GM23338 (cell line): ENCODE data around the gene ROBO1. TPM values are rescaled to one million over a fixed set of nuclear protein-coding genes. Genes with fewer than 3 reads are reported as not detected.

ENCODE experiments used
- ATAC-seq: fragments of 200-7000 bp; cut with Tn5 transposase; 3 replicates; pipeline ENCODE4 v1.9.1; 2020
- DNase-seq: peaks from one replicate; pipeline ENCODE4 v3.0.0-alpha.2; 2015; ENCODE audit warnings: low spot score
- H2AFZ ChIP-seq: fragments of 200-600 bp; sonication (generic); 2 replicates; pipeline ENCODE4 v1.8.0; 2016; ENCODE audit warnings: antibody characterized with exemption, mild to moderate bottlenecking, moderate library complexity
- H3F3A ChIP-seq: fragments of 200-600 bp; sonication (generic); replicated peaks from 2 replicates; pipeline ENCODE4 v1.8.0; 2017; ENCODE audit warnings: antibody characterized with exemption, mixed run types, low read depth
- H3K27ac ChIP-seq: fragments of 200-600 bp; sonication (generic); 2 replicates; pipeline ENCODE4 v1.6.1; 2016; ENCODE audit warnings: low read depth
- H3K27me3 ChIP-seq: fragments of 200-600 bp; sonication (generic); 2 replicates; pipeline ENCODE4 v1.8.0; 2016; ENCODE audit warnings: mild to moderate bottlenecking, mixed run types, moderate library complexity; ENCODE audit not compliant: insufficient read depth
- H3K36me3 ChIP-seq: fragments of 200-600 bp; sonication (generic); 2 replicates; pipeline ENCODE4 v1.8.0; 2016; ENCODE audit warnings: mild to moderate bottlenecking; ENCODE audit not compliant: insufficient read depth
- H3K4me1 ChIP-seq: fragments of 200-600 bp; sonication (generic); 2 replicates; pipeline ENCODE4 v1.8.0; 2016; ENCODE audit warnings: mild to moderate bottlenecking, moderate library complexity; ENCODE audit not compliant: insufficient read depth
- H3K4me2 ChIP-seq: fragments of 200-600 bp; sonication (generic); 2 replicates; pipeline ENCODE4 v1.7.1; 2017; ENCODE audit warnings: mixed run types
- H3K4me3 ChIP-seq: fragments of 200-600 bp; sonication (generic); 2 replicates; pipeline ENCODE4 v1.6.1; 2016; ENCODE audit warnings: mixed run types
- H3K79me2 ChIP-seq: fragments of 200-600 bp; sonication (generic); replicated peaks from 2 replicates; pipeline ENCODE4 v1.8.0; 2017; ENCODE audit warnings: mild to moderate bottlenecking; ENCODE audit not compliant: insufficient read depth
- H3K9me2 ChIP-seq: fragments of 200-600 bp; sonication (generic); 2 replicates; pipeline ENCODE4 v1.8.0; 2017; ENCODE audit not compliant: insufficient read depth
- H4K20me1 ChIP-seq: fragments of 200-600 bp; sonication (generic); replicated peaks from 2 replicates; pipeline ENCODE4 v1.8.0; 2017; ENCODE audit warnings: mild to moderate bottlenecking; ENCODE audit not compliant: insufficient read depth
- H3K27ac Mint-ChIP-seq: 2 replicates; pipeline ENCODE4 v1.8.0; 2020; ENCODE audit warnings: inconsistent platforms, mild to moderate bottlenecking, moderate library complexity, mixed read lengths
- H3K27me3 Mint-ChIP-seq: 3 replicates; pipeline ENCODE4 v1.8.0; 2022; ENCODE audit warnings: low read depth, mild to moderate bottlenecking, moderate library complexity, mixed read lengths, inconsistent platforms; ENCODE audit not compliant: insufficient read depth, poor library complexity
- H3K36me3 Mint-ChIP-seq: 3 replicates; pipeline ENCODE4 v1.8.0; 2021; ENCODE audit warnings: low read depth, mild to moderate bottlenecking, inconsistent platforms, moderate library complexity, mixed read lengths
- H3K4me1 Mint-ChIP-seq: 3 replicates; pipeline ENCODE4 v1.8.0; 2020; ENCODE audit warnings: mild to moderate bottlenecking, inconsistent platforms, mixed read lengths
- H3K4me3 Mint-ChIP-seq: 3 replicates; pipeline ENCODE4 v1.8.0; 2021; ENCODE audit warnings: moderate library complexity, mild to moderate bottlenecking, inconsistent platforms, mixed read lengths
- H3K9me3 Mint-ChIP-seq: 3 replicates; pipeline ENCODE4 v1.8.0; 2020; ENCODE audit warnings: moderate library complexity, mild to moderate bottlenecking, inconsistent platforms, mixed read lengths
- CREB1 ChIP-seq: fragments of 250-450 bp; sonication (Bioruptor Pico); IDR thresholded peaks from 2 replicates; pipeline ENCODE4 v1.5.0; 2020; ENCODE audit warnings: low read depth, mild to moderate bottlenecking, moderate library complexity
- CTCF ChIP-seq, 2 experiments: fragments of 200-600 bp in 1 of 2; sonication (generic) in 1 of 2; conservative IDR thresholded peaks; 2 replicates each; pipeline versions ENCODE4 v1.5.1 to v1.6.1; 2016 to 2017; ENCODE audit warnings: antibody characterized with exemption in 2 of 2, low read depth in 2 of 2, mild to moderate bottlenecking in 2 of 2, moderate library complexity in 1 of 2
- EZH2 ChIP-seq: fragments of 200-600 bp; sonication (generic); IDR thresholded peaks from one replicate; pipeline ENCODE4 v1.8.0; 2017; ENCODE audit warnings: antibody characterized with exemption, mild to moderate bottlenecking, low read depth; ENCODE audit not compliant: unreplicated experiment
- JUNB ChIP-seq: IDR thresholded peaks from one replicate; pipeline ENCODE4 v1.6.1; 2016; ENCODE audit warnings: antibody characterized with exemption; ENCODE audit not compliant: unreplicated experiment
- POLR2AphosphoS5 ChIP-seq: IDR thresholded peaks from 2 replicates; pipeline ENCODE4 v1.6.1; 2016; ENCODE audit warnings: antibody characterized with exemption, low read depth
- STAT1 ChIP-seq: IDR thresholded peaks from one replicate; pipeline ENCODE4 v1.6.1; 2016; ENCODE audit warnings: antibody characterized with exemption; ENCODE audit not compliant: unreplicated experiment
- ZNF114 ChIP-seq: fragments of 250-450 bp; sonication (Bioruptor Pico); IDR thresholded peaks from 2 replicates; pipeline ENCODE4 v1.5.0; 2020; ENCODE audit warnings: mild to moderate bottlenecking, moderate library complexity
- ZNF462 ChIP-seq: fragments of 250-450 bp; sonication (Bioruptor Pico); IDR thresholded peaks from 2 replicates; pipeline ENCODE4 v1.5.0; 2020; ENCODE audit warnings: mild to moderate bottlenecking, moderate library complexity
- polyA plus RNA-seq: library from polyadenylated mRNA; unstranded; fragments of >200 nt; fragmentation: Nextera tagmentation; extraction: Ambion mirVana; gene quantifications from 2 replicates; pipeline ENCODE4 v1.2.1, GENCODE V29; 2016
- total RNA-seq: library from RNA; depleted of rRNA; stranded (reverse); fragments of >200 nt; shearing (Covaris generic); gene quantifications from 2 replicates; pipeline ENCODE4 v1.2.3, GENCODE V29; 2014

ROBO1 gene
- total and polyA plus RNA-seq, 2 experiments from 2014 or later = 19.2 to 78.3 TPM

DNA sequence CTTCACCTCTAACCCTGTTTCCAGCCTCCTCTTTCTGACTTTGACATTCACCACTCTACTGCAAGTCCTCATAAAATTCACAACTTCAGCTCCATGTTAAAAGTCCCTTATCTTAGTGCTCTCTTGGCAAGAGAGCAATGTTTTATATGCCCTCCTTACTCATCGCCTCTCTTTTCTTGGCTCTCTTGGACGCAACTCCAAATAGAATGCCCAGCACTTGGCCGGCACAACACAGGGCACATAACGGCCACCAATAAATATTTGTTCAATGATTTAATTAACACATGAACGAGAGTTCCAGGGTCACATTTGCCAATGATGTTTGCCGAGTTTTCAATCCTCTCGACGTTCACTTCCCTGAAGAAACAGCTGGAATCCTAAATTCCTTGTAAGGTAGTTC lies 401.4 kb downstream of the ROBO1 start (continued):
- no peak for TF ChIP-seq STAT1

DNA sequence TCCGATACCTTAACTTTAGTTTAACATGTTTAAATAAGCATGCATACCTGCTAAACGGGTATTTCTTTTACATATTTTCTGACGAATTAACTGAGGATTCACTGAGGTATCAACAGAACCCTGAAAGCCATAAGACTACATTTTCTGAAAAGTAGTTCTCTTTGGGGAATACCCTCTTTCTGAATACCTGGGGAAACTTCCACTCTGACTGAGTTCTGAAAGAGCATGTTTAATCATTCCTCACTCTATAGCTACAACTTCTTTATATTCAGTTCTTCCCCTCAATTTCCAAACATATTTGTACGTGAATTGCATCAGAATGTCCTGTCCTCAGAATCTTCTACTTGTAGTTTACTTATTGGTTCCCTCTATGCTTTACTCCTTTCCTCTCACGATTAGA lies 403.0 kb downstream of the ROBO1 start:
- H3F3A ChIP-seq = no peaks in the 10 kb centered on the region
- Mint-ChIP-seq H3K36me3 (no peaks in the 10 kb centered on the region), H3K4me3 (no peak overlapping the region), H3K4me1 (peaks cover 28% of the 10 kb centered on the region), H3K27me3 (no peaks in the 10 kb centered on the region), H3K27ac (peak overlapping the region; percentile 16; the same call in 1 of the 2 replicates), H3K9me3 (peaks cover 4% of the 10 kb centered on the region; the same call in 1 of the 3 replicates)
- no peak overlapping the region for H2AFZ ChIP-seq
- H4K20me1 ChIP-seq = no peaks in the 10 kb centered on the region
- no peak for ATAC-seq
- no peak overlapping the region for H3K4me2 ChIP-seq
- peaks cover 8% of the 10 kb centered on the region; the same call in 1 of the 2 replicates for H3K4me1 ChIP-seq
- no peaks in the 10 kb centered on the region for H3K9me2 ChIP-seq
- no peaks in the 10 kb centered on the region for H3K36me3 ChIP-seq
- H3K79me2 ChIP-seq = no peaks in the 10 kb centered on the region
- no peaks in the 10 kb centered on the region for H3K27me3 ChIP-seq
- no peak for DNase-seq
- H3K4me3 ChIP-seq = no peak overlapping the region
- TF ChIP-seq EZH2 (no peak), ZNF114 (CRISPR knock-in tag) (no peak), CTCF (conservative IDR thresholded peaks at IDR 0.05; ENCODE audit: low read depth in 2 of 2) (no peak)
- H3K27ac ChIP-seq = no peak overlapping the region

DNA sequence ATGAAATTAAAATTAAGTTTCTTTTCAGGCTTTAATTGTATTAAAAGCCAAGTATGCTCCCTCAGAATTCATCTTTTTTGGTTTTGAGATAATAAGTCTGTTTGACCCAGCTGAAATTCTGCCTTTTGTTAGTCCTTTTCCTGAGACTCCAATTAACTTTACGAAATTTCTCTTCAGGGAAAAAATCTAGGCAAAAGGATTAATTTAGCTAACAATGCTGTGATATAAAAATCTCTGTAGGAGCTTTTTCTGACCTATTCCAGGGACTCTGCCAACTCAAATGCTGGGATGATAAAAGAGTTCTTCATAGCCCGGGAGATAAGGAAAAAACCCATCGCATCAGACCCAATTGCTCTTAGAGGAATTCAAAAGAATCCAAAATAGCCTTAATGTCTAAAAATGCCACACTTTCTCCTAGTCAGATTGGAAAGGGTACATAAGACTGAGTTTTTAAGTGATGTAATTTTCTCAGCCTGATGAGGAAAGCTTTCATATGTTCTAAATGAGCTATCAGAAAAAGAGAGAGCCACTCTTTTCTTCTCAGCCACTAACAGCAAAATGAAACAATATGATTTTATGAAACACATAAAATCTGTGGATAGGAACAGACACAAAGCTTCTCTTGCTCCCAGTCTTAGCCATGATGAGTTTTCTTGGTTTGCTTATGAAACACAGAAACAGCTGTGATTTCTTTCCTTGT lies 405.1 kb downstream of the ROBO1 start:
- Mint-ChIP-seq H3K27me3 (no peaks in the 10 kb centered on the region), H3K4me3 (no peak overlapping the region), H3K36me3 (no peaks in the 10 kb centered on the region), H3K9me3 (peaks cover 4% of the 10 kb centered on the region; the same call in 1 of the 3 replicates), H3K4me1 (peaks cover 12% of the 10 kb centered on the region), H3K27ac (0 out of 2 replicates have a peak overlapping the region, but pooled peaks have one; percentile 37)
- no peak overlapping the region for H3K27ac ChIP-seq
- no peak overlapping the region for H2AFZ ChIP-seq
- H3K4me1 ChIP-seq = no peaks in the 10 kb centered on the region
- H3K9me2 ChIP-seq = no peaks in the 10 kb centered on the region
- H3K4me3 ChIP-seq = no peak overlapping the region
- no peaks in the 10 kb centered on the region for H4K20me1 ChIP-seq
- H3K79me2 ChIP-seq = no peaks in the 10 kb centered on the region
- no peaks in the 10 kb centered on the region for H3F3A ChIP-seq
- DNase-seq (no peak), ATAC-seq (no peak)
- no peak overlapping the region for H3K4me2 ChIP-seq
- H3K36me3 ChIP-seq = no peaks in the 10 kb centered on the region
- no peaks in the 10 kb centered on the region for H3K27me3 ChIP-seq
- TF ChIP-seq CTCF (conservative IDR thresholded peaks at IDR 0.05; ENCODE audit: low read depth in 2 of 2) (no peak), JUNB (no peak), ZNF462 (CRISPR knock-in tag) (no peak), POLR2AphosphoS5 (no peak), EZH2 (no peak), CREB1 (CRISPR knock-in tag) (no peak), ZNF114 (CRISPR knock-in tag) (no peak), STAT1 (no peak)
